Measurements from ENCODE around the gene TSPEAR.
"Not testable (repeated sequence)": the region's sequence is repeated elsewhere in the genome, so short reads cannot be mapped to it uniquely, and the experiment has no call there.

The TSPEAR gene

GRCh38 chr21:44657635-44658540, 53.5 kb downstream of the TSPEAR start, which contains the start of gene KRTAP12-3:
Gene KRTAP12-3 (plus strand): TSS chr21:44657932. CDS start chr21:44657980, 48 bp downstream.
- Mint-ChIP-seq H3K27me3 (ENCODE audit: low read depth) (peaks cover 13% of the 10 kb centered on the region), H3K27ac (peak within 1 kb of the TSS; percentile 93), H3K36me3 (ENCODE audit: low read depth) (peaks cover 37% of the 10 kb centered on the region), H3K4me1 (ENCODE audit: low read depth) (peaks cover 46% of the 10 kb centered on the region), H3K9me3 (peaks cover 36% of the 10 kb centered on the region), H3K4me3 (peak within 1 kb of the TSS; percentile 70)
- DNase-seq (ENCODE audit: low spot score), result peak; percentile 14

- Mint-ChIP-seq H3K27ac (peak overlapping the region; percentile 93), H3K4me3 (peak overlapping the region; percentile 70)
Measured at GRCh38 chr21:44656868-44657267, 54.5 kb downstream of the TSPEAR start.

GRCh38 chr21:44654576-44655175, 56.7 kb downstream of the TSPEAR start, which contains the start of gene KRTAP12-4:
Gene KRTAP12-4 (minus strand): TSS chr21:44654659. CDS start chr21:44654614, 45 bp downstream.
- H3K27ac Mint-ChIP-seq, result peak within 1 kb of the TSS; percentile 50
- no peak within 1 kb of the TSS for H3K4me3 Mint-ChIP-seq
- H3K4me1 Mint-ChIP-seq (ENCODE audit: low read depth), result peaks cover 44% of the 10 kb centered on the region
- no peak for DNase-seq (ENCODE audit: low spot score)
- H3K36me3 Mint-ChIP-seq (ENCODE audit: low read depth), result peaks cover 37% of the 10 kb centered on the region
- peaks cover under 1% of the 10 kb centered on the region for H3K27me3 Mint-ChIP-seq (ENCODE audit: low read depth)
- peaks cover 32% of the 10 kb centered on the region for H3K9me3 Mint-ChIP-seq

More at GRCh38 chr21:44656868-44657267, 54.5 kb downstream of the TSPEAR start:
- peaks cover 37% of the 10 kb centered on the region for H3K36me3 Mint-ChIP-seq (ENCODE audit: low read depth)
- no peak for DNase-seq (ENCODE audit: low spot score)
- H3K27me3 Mint-ChIP-seq (ENCODE audit: low read depth), result peaks cover 7% of the 10 kb centered on the region
- H3K9me3 Mint-ChIP-seq, result peaks cover 36% of the 10 kb centered on the region
- peaks cover 46% of the 10 kb centered on the region for H3K4me1 Mint-ChIP-seq (ENCODE audit: low read depth)

- Mint-ChIP-seq H3K4me3 (no peak overlapping the region), H3K4me1 (ENCODE audit: low read depth) (peaks cover 37% of the 10 kb centered on the region), H3K27me3 (ENCODE audit: low read depth) (no peaks in the 10 kb centered on the region)
Measured at GRCh38 chr21:44653656-44654575, 57.5 kb downstream of the TSPEAR start.

GRCh38 chr21:44653123-44653522, 58.2 kb downstream of the TSPEAR start:
- Mint-ChIP-seq H3K27ac (no peak overlapping the region), H3K4me3 (no peak overlapping the region), H3K27me3 (ENCODE audit: low read depth) (no peaks in the 10 kb centered on the region), H3K4me1 (ENCODE audit: low read depth) (peaks cover 29% of the 10 kb centered on the region), H3K9me3 (peaks cover 20% of the 10 kb centered on the region), H3K36me3 (ENCODE audit: low read depth) (peaks cover 30% of the 10 kb centered on the region)
- no peak for DNase-seq (ENCODE audit: low spot score)

More at GRCh38 chr21:44653656-44654575, 57.5 kb downstream of the TSPEAR start:
- Mint-ChIP-seq H3K27ac (peak overlapping the region; percentile 50), H3K36me3 (ENCODE audit: low read depth) (peaks cover 37% of the 10 kb centered on the region), H3K9me3 (peaks cover 28% of the 10 kb centered on the region)
- no peak for DNase-seq (ENCODE audit: low spot score)

- peaks cover 11% of the 10 kb centered on the region for H3K4me1 Mint-ChIP-seq (ENCODE audit: low read depth)
- peaks cover 12% of the 10 kb centered on the region for H3K36me3 Mint-ChIP-seq (ENCODE audit: low read depth)
- H3K27ac Mint-ChIP-seq, result no peak overlapping the region
- H3K4me3 Mint-ChIP-seq, result no peak overlapping the region
- no peaks in the 10 kb centered on the region for H3K27me3 Mint-ChIP-seq (ENCODE audit: low read depth)
- no peak for DNase-seq (ENCODE audit: low spot score)
- H3K9me3 Mint-ChIP-seq, result peaks cover 9% of the 10 kb centered on the region
Measured at GRCh38 chr21:44650973-44651675, 60.2 kb downstream of the TSPEAR start.

GRCh38 chr21:44650265-44650972, 61.0 kb downstream of the TSPEAR start:
- peaks cover 7% of the 10 kb centered on the region for H3K36me3 Mint-ChIP-seq (ENCODE audit: low read depth)
- peaks cover 7% of the 10 kb centered on the region for H3K9me3 Mint-ChIP-seq
- no peaks in the 10 kb centered on the region for H3K27me3 Mint-ChIP-seq (ENCODE audit: low read depth)
- no peak overlapping the region for H3K4me3 Mint-ChIP-seq
- peaks cover 11% of the 10 kb centered on the region for H3K4me1 Mint-ChIP-seq (ENCODE audit: low read depth)
- DNase-seq (ENCODE audit: low spot score), result no peak
- no peak overlapping the region for H3K27ac Mint-ChIP-seq

- no peaks in the 10 kb centered on the region for H3K27me3 Mint-ChIP-seq (ENCODE audit: low read depth)
- DNase-seq (ENCODE audit: low spot score), result no peak
- H3K36me3 Mint-ChIP-seq (ENCODE audit: low read depth), result peaks cover 7% of the 10 kb centered on the region
- peaks cover 9% of the 10 kb centered on the region for H3K4me1 Mint-ChIP-seq (ENCODE audit: low read depth)
- peaks cover 13% of the 10 kb centered on the region for H3K9me3 Mint-ChIP-seq
- no peak overlapping the region for H3K27ac Mint-ChIP-seq
- no peak overlapping the region for H3K4me3 Mint-ChIP-seq
Measured at GRCh38 chr21:44649521-44650100, 61.8 kb downstream of the TSPEAR start.

- H3K4me3 Mint-ChIP-seq, result no peak overlapping the region
- H3K27me3 Mint-ChIP-seq (ENCODE audit: low read depth), result no peaks in the 10 kb centered on the region
- H3K27ac Mint-ChIP-seq, result no peak overlapping the region
- no peak for DNase-seq (ENCODE audit: low spot score)
- peaks cover 3% of the 10 kb centered on the region for H3K4me1 Mint-ChIP-seq (ENCODE audit: low read depth)
- peaks cover 22% of the 10 kb centered on the region for H3K9me3 Mint-ChIP-seq
- peaks cover 6% of the 10 kb centered on the region for H3K36me3 Mint-ChIP-seq (ENCODE audit: low read depth)
Measured at GRCh38 chr21:44648557-44649311, 62.6 kb downstream of the TSPEAR start.

- Mint-ChIP-seq H3K9me3 (peaks cover 34% of the 10 kb centered on the region), H3K36me3 (ENCODE audit: low read depth) (peaks cover 5% of the 10 kb centered on the region), H3K27ac (no peak overlapping the region), H3K4me3 (no peak overlapping the region), H3K27me3 (ENCODE audit: low read depth) (no peaks in the 10 kb centered on the region), H3K4me1 (ENCODE audit: low read depth) (no peaks in the 10 kb centered on the region)
- no peak for DNase-seq (ENCODE audit: low spot score)
Measured at GRCh38 chr21:44647222-44647552, 64.2 kb downstream of the TSPEAR start.

- peaks cover 39% of the 10 kb centered on the region for H3K9me3 Mint-ChIP-seq
- not testable (repeated sequence) for H3K36me3 Mint-ChIP-seq (ENCODE audit: low read depth); H3K4me1 Mint-ChIP-seq (ENCODE audit: low read depth); H3K4me3 Mint-ChIP-seq; DNase-seq (ENCODE audit: low spot score); H3K27me3 Mint-ChIP-seq (ENCODE audit: low read depth); H3K27ac Mint-ChIP-seq
Measured at GRCh38 chr21:44646366-44647221, 64.8 kb downstream of the TSPEAR start, which contains the start of gene KRTAP10-11. Gene KRTAP10-11 (plus strand): TSS chr21:44646414. CDS start chr21:44646459, 45 bp downstream.

All from T-helper 2 cell treated with Interferon-gamma antibody and Interleukin-4, amounts not matched to agents 5 μg/mL and 100 μg/mL, for 36 hours (primary cell).